Stimulated activated CD8-positive, alpha-beta memory T cell treated with anti-CD3 and anti-CD28 coated beads, Interleukin-12 subunit alpha, Interleukin-12 subunit beta, amount 100 ng/mL, for 4 hours (primary cell): Measurements from ENCODE around the gene C1orf53.

Experiments
- DNase-seq: peaks from one replicate; pipeline ENCODE4 v3.0.0-alpha.2; 2020; ENCODE audit warnings: low read depth

The C1orf53 gene

GRCh38 chr1:197908716-197909220, 6.3 kb downstream of the C1orf53 start:
- no peak for DNase-seq

- DNase-seq = no peak
Observed at GRCh38 chr1:197909384-197909783, 7.0 kb downstream of the C1orf53 start.

- DNase-seq = no peak
Observed at GRCh38 chr1:197910120-197910991, 7.9 kb downstream of the C1orf53 start.

GRCh38 chr1:197911111-197911856, 8.9 kb downstream of the C1orf53 start:
- no peak for DNase-seq

- no peak for DNase-seq
Observed at GRCh38 chr1:197911857-197912696, 9.6 kb downstream of the C1orf53 start.

GRCh38 chr1:197912739-197913494, 10.5 kb downstream of the C1orf53 start:
- no peak for DNase-seq

GRCh38 chr1:197913495-197914276, 11.3 kb downstream of the C1orf53 start:
- DNase-seq = no peak

- no peak for DNase-seq
Observed at GRCh38 chr1:197914510-197914909, 12.1 kb downstream of the C1orf53 start.

- DNase-seq = no peak
Observed at GRCh38 chr1:197915260-197915861, 12.9 kb downstream of the C1orf53 start.

- DNase-seq = no peak
Observed at GRCh38 chr1:197915862-197916499, 13.6 kb downstream of the C1orf53 start.

GRCh38 chr1:197916500-197916983, 14.1 kb downstream of the C1orf53 start:
- no peak for DNase-seq

- DNase-seq = no peak
Observed at GRCh38 chr1:197917805-197918651, 15.6 kb downstream of the C1orf53 start.

- no peak for DNase-seq
Observed at GRCh38 chr1:197918807-197919345, 16.4 kb downstream of the C1orf53 start.

GRCh38 chr1:197919346-197920066, 17.1 kb downstream of the C1orf53 start:
- no peak for DNase-seq

GRCh38 chr1:197920067-197920396, 17.6 kb downstream of the C1orf53 start:
- DNase-seq = no peak

GRCh38 chr1:197920414-197921117, 18.1 kb downstream of the C1orf53 start:
- DNase-seq = no peak
